AG08395 (cell line): ENCODE data around the gene DTL.
"Not testable (repeated sequence)": the region's sequence is repeated elsewhere in the genome, so short reads cannot be mapped to it uniquely, and the experiment has no call there.

Source experiments
- DNase-seq: peaks from one replicate; pipeline ENCODE4 v3.0.0; 2012; ENCODE audit warnings: mixed read lengths, low spot score

The DTL gene, protein sequence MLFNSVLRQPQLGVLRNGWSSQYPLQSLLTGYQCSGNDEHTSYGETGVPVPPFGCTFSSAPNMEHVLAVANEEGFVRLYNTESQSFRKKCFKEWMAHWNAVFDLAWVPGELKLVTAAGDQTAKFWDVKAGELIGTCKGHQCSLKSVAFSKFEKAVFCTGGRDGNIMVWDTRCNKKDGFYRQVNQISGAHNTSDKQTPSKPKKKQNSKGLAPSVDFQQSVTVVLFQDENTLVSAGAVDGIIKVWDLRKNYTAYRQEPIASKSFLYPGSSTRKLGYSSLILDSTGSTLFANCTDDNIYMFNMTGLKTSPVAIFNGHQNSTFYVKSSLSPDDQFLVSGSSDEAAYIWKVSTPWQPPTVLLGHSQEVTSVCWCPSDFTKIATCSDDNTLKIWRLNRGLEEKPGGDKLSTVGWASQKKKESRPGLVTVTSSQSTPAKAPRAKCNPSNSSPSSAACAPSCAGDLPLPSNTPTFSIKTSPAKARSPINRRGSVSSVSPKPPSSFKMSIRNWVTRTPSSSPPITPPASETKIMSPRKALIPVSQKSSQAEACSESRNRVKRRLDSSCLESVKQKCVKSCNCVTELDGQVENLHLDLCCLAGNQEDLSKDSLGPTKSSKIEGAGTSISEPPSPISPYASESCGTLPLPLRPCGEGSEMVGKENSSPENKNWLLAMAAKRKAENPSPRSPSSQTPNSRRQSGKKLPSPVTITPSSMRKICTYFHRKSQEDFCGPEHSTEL

GRCh38 chr1:212035123-212035834 lies at the start of gene DTL, which contains the start of gene INTS7:
DTL (plus strand) TSS chr1:212035748; CDS start chr1:212035891, 143 bp downstream.
INTS7 (minus strand) TSS chr1:212035557; CDS start chr1:212035437, 120 bp downstream.
- peak; percentile 100 for DNase-seq

- DNase-seq: no peak
Measured at GRCh38 chr1:211986628-211987254, 48.8 kb upstream of the DTL start.

DNA sequence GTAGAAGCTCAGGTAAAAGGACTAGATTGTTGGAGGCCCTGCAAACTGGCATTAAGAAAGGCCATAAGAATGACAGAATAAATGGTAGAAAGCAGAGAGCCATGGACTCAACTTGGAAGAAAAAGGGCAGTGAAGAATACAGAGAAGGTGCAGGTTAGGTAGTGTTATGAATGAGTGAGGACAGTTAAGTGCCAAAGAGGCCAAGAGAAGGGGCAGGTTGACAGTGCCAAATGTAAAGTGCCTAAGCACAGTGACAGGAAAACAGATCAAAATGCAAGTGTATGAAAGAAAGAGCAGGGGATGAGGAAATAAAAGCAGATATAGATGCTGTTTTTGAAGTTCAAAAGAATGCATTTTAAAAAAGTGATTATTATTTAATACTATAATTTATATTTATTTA lies 43.9 kb upstream of the DTL start:
- DNase-seq: no peak

DNA sequence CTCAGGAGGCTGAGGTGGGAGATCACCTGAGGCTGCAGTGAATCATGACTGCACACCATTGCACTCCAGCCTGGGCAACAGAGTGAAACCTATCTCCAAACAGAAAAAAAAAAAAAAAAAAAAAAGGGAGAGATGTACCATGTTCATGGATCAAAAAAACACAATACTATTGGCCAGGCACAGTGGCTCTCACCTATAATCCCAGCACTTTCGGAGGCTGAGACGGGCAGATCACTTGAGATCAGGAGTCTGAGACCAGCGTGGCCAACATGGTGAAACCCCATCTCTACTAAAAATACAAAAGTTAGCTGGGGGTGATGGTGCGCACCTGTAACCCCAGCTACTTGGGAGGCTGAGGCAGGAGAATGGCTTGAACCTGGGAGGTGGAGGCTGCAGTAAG lies 38.1 kb upstream of the DTL start:
- DNase-seq: not testable (repeated sequence)

DNA sequence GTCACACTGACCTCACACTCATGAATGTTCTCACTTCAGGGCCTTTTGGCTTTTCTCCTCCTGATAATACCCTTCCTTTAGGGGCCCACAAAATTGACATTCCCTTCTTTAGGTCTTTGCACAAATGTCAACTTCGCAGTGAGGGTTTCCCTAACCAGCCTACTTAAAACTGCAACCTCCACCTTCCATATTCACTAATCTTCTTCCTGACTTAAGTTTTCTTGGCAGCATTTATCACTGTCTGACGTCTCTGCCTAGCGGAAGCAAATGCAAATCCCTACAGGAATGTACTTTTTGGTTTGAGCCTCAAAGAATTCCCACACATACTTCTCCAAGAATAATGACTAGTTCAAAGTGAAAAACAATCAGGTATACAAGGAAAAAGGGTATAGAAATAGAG lies 33.0 kb upstream of the DTL start:
- DNase-seq: no peak

DNA sequence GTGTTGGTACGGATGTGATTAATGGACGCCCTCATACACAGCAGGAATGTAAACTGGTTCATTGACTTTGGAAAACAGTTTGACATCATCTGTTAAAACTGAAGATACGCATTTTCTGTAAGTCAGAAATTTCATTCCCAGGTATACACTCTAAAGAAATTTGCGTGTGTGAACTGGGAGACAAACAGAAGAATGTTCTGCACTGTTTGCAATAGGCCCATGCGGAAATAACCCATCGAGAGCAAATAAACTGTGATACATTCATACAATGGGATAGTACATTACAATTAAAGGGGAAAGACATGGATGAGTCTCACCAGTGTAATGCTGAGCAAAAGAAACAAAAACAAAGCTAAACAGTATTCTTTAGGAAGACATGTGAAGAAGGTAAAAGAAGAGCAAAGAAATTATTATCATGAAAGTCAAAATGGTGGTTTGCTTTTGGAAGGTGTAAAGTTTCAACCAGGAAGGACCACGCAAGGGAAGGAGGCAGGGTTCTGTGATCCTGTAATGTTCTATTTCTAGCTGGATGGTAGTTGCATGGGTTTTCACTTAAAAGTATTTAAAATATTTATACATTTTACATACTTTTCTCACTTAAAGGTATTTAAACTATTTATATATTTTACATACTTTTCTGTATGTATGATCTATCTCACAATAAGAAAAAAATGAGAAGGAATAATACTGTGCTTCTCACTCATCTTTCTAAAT lies 30.5 kb upstream of the DTL start:
- DNase-seq: no peak

DNA sequence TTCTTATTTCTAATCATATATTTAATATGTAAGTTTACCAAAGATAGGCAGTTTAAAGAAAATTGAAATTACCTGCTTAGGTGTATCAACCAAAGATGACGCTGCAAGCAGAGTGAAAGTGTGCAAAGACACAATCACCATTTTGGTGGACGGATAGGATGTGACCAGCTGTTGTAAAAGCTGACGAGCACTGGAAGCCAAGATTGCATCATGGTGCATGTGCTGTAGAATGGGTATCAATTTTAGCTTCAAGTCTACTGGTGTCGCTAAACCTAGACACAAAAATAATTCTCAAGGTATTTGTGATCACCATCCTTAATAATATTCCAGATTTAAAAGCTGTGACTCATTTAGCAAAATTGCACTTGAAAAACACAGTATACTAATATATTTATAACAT lies 28.4 kb upstream of the DTL start:
- DNase-seq: no peak

GRCh38 chr1:212007886-212008285 lies 27.7 kb upstream of the DTL start:
- DNase-seq: no peak

GRCh38 chr1:212009561-212009960 lies 26.0 kb upstream of the DTL start:
- DNase-seq: no peak

- no peak for DNase-seq
Measured at GRCh38 chr1:212010004-212010403, 25.5 kb upstream of the DTL start.

- peak; percentile 80 for DNase-seq
Measured at GRCh38 chr1:212012034-212012740, 23.4 kb upstream of the DTL start.

GRCh38 chr1:212013672-212014071 lies 21.9 kb upstream of the DTL start:
- DNase-seq: no peak

DNA sequence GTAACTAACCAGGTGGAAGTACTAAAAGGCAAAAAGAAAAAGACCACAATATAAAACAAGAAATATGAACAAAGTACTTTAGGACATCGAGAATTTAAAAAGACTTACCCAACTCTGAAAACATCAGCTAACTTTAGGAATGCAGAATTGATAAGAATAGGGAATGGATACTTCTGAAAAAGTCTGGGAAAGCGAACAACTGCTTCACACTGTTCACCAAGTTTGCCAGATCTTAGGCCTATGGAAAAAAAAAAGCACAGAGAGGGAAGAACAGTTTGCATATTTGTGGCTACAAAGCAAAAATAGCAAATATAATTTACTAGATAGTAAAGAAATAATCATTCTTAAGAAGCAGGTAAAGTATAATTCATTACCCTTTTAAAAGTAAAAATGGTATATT lies 14.6 kb upstream of the DTL start:
- DNase-seq: no peak

DNA sequence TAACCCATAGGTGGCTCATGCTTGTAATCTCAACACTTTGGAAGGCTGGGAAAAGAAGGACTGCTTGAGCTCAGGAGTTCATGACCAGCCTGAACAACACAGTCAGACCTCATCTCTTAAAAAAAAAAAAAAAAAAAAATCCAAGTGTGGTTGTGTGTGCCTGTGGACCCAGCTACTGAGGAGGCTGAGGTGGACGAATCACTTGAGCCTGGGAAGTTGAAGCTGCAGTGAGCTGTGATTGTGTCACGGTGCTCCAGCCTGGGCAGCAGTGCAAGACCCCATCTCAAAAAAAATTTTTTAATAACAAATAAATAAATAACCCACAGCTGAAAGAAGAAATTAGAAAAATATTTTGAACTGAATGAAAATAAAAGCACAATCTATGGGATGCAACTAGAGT lies 14.0 kb upstream of the DTL start:
- DNase-seq: no peak

GRCh38 chr1:212022908-212023307 lies 12.6 kb upstream of the DTL start:
- not testable (repeated sequence) for DNase-seq

- no peak for DNase-seq
Measured at GRCh38 chr1:212024469-212025149, 10.9 kb upstream of the DTL start.

DNA sequence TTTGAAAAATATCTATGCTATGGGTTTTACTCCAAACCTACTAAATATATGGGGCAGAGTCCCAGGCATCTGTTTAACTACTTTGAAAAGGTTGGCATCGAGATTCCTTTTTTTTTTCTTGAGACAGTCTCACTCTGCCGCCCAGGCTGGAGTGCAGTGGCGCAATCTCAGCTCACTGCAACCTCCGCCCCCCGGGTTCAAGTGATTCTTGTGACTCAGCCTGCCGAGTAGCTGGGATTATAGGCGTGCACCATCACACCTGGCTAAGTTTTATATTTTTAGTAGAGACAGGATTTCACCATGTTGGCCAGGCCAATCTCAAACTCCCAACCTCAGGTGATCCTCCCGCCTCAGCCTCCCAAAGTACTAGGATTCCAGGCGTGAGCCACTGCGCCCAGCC lies 7.8 kb upstream of the DTL start:
- DNase-seq: not testable (repeated sequence)

- DNase-seq: peak; percentile 62
Measured at GRCh38 chr1:212030936-212031528, 4.5 kb upstream of the DTL start.

- peak; percentile 21 for DNase-seq
Measured at GRCh38 chr1:212034516-212035122, 929 bp upstream of the DTL start.
